Activated gamma-delta T cell treated with anti-CD3 and anti-CD28 coated beads, Interleukin-2, amount 50 U/mL, for 16 hours (primary cell): ENCODE results near the gene STARD8.
"Not testable (repeated sequence)": the region's sequence is repeated elsewhere in the genome, so short reads cannot be mapped to it uniquely, and the experiment has no call there.

ENCODE experiments used
- DNase-seq: peaks from one replicate; pipeline ENCODE4 v3.0.0-alpha.2; 2020; ENCODE audit warnings: low read depth

STARD8 gene

DNA sequence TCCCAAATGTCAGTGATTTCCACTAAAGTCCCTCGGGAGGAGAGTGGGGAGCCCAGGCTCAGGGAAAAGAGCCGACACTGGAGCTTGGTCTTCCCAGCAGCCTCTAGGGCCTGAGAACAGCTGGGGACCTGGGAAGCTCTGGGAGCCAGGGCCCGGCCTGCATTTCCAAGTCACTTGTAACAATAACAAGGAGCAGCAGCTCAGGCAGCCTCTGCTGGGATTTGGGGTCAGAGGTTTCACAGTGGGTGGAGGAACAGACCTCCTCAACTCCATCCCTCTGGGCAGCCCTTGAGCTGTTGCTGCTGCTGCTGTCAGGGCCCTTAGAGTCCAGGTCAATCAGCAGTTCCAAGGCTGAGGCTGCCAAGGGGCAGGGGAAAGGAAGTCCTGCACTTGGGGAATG lies 11.1 kb downstream of the STARD8 start:
- no peak for DNase-seq

DNA sequence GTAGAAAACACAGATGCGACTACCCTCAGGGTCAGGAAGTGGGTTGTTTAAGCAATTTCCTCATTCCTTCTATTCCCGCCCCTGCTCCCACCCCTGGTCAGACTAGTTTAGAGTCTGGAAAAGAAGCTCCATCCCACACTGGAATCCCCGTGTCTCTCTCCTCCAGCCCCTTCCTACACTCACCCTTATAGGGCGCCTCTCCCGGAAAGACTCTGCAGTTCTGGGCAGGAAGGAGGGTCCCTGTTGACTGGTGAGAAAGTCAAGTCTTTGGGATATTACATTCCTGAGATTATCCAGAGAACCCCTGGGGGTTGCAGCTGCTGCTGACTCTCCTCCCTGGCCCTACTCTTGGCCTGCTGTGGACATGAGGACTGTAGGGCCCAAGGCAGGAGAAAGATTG lies 11.9 kb downstream of the STARD8 start:
- DNase-seq, result no peak

DNA sequence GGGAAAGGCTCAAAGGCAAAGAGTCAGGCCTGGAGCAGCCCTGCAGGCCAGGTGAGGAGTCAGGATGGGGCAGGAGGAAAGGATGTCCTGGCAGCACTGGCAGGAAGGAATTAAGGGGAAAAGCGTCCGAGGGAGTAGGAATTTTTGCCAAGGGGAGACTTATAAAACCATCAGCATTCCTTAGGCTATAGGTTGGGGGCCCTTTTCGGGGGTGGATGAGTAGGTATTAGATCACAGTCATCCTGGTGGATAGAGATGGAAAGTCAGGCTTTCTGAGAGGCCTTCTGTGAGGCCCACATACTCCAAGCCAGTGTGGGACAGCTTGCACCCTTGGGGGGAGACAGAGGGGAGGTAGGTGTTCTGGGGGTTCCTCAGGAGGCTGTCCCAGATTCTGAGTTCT lies 12.3 kb downstream of the STARD8 start:
- no peak for DNase-seq

DNA sequence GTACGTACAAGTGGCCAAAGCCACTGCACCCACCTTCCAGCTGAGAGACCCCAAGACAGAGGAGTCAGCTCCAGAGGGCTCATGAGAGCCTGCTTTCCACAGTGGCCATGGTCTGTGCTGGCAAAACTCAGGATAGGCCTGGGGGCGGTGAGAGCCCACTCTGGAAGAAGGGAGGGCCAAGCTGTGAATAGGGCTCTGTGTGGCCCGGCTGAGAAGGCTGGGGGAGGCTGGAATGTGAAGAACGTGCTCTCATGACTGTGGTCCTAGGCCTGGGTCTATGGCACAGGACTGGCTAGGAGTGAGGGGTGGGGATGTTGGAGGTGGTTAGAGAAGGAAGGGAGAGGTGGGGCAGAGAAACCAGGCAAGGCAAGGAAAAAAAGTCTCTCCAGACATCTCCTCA lies 13.3 kb downstream of the STARD8 start:
- no peak for DNase-seq

DNA sequence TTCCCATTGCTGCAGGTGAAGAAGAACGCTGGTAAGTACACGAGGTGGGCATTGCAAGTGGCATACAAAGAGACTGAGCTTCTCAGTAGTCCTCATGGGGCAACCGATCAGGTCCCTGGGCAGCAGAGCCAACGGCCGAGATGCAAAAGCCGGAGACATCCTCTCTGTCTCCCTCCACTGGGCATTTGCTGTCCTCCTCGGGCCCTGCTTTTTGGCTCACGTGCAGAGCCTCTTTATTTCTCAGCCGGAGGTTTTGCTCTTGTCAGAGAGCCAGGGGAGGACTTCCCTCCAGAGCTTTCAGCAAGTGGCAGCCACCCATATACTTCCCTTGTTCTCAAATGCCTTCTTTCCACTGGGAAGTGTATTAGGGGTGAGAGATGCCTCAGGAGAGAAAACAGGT lies 18.0 kb downstream of the STARD8 start:
- DNase-seq, result no peak

DNA sequence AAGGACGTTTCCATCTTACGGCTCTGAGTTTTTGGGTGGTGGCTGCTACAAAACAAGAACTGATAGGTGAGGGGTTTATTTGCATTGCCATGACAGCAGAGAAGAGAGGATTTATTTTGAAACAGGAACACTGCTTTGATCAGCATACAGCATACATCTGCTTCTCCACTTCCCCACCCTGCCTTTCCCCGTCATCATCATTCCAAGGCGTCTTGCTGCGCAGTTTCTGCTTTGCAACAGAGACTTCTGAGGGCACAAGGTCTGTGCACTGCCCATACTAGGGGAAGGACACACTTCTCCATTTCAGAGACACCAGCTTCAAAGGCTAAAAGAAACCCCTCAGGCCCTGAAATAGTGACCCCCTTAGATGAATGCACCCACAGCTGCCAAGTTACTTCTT lies 19.1 kb downstream of the STARD8 start:
- DNase-seq, result no peak

DNA sequence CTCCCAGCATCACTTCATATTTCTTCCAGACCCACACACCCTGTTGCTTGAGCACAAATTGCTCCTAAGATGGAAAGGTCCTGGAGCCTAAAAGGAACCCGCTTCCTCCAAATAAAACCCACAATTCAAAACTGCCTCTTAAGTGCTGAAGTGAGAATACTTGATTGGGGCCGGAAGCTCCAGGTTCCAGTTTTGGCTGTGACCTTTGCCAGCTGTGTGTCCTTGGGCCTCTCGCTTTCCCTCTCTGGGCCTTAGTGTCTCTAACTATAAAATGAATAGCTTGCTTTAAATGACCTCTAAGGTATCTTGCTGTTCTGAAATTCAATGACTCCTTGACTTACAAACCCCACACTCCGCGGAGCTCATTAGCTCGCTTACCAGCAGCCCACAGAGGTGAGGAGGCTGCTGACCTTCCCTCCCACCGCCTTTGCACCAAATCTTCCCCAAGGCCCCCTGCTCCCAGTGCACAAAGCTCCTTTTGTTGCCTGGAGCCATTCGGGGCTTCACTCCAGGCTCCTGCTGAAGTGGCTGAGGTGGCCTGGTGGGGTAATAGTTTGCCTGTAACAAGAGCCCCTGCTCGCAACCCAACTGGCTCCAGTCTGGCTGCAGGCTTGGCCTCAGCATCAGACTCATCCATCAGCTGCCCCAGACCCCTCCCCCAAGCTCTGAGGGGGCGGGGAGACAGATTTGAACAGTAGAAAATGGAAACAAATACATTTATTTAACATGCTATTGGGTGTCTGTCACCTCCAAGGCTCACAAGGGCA lies 21.8 kb downstream of the STARD8 start:
- no peak for DNase-seq

DNA sequence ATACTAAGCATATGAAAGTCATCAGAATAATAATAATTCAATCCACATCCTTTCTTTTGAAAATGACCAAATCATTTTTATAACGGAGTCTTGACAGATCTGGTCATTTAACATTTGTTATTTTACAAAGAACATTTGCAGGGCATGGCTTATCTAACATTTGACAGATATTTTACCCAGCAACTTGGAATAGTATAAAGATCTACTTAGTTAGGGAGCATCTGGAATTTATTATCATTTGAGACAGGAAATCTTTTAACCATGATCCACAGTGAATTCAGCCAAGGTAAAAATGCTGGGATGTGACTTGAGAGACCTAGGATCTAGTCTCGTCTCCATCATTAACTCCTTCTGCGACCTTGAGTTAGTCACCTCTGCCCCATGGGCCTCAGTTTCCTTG lies 22.4 kb downstream of the STARD8 start:
- no peak for DNase-seq

DNA sequence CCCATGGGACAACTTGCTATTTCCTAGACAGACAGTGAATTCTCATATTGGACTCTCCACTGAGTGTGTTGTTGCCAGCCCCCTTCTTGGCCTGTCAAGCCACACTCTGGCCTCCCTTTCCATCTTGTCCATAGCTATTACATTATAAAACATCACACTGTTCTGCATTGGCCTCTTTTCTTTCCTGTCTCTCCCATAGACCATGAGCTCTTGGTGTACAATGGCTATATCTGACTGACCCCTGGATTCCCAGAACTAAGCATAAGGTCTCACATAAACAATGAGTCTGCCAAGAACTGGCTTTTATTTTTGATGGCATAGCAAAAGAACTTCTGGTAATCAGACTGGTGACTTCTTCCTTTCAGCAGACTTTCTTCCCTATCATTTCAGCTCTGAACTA lies 23.8 kb downstream of the STARD8 start:
- DNase-seq, result no peak

DNA sequence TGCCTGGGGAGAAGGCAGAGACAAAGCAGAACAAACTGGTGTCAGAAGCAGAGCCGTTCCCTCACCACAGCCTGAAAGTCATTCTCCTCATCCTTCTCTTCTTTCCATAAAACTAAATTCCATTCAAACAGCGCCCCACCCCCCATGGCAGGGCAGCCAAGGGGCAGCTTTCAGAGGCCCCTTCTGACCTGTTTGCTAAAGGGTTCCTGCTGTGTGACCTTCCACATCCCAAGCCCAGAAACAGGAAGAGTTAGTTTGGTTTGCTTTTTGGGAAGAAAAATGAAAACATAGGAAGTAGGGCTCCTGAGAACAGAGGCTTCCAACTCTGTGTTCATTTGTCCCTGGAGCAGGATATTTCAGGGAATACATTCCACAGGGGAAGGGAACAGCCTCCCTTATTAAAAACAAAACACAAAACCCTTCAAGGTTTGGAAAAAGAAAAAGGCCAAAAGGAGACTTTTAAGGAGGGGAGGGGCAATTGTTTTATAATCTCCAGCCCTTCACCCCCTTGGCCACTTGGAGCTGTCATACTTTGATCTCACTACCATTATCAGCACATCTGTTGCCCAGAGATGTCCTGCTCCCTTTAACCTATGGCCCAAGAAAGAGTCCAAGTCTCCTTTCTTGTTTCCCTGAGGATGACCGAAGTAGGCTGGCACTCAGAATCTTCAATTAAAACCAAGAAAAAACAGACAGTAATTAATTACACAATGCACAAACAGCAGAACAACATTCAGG lies 25.3 kb downstream of the STARD8 start:
- DNase-seq, result no peak

DNA sequence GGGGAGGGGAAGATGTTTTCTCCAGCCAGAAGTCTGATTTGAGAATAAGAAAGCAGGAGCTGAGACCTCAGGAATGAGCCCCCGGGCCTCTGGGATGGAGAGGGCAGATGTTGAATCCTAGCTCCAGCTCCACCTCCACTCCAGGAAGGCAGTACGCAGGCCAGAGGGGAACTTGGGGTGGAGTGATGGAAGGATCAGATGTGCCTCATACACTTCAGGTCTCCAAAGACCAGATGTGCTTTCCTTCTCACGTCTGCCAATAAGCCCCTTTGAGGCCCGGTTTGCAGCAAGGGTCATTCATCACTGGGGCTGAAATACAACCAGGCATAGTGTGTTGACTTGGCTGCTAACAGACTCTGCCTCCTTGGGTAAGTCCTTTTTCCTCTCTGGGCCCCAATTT lies 28.1 kb downstream of the STARD8 start:
- DNase-seq, result no peak

DNA sequence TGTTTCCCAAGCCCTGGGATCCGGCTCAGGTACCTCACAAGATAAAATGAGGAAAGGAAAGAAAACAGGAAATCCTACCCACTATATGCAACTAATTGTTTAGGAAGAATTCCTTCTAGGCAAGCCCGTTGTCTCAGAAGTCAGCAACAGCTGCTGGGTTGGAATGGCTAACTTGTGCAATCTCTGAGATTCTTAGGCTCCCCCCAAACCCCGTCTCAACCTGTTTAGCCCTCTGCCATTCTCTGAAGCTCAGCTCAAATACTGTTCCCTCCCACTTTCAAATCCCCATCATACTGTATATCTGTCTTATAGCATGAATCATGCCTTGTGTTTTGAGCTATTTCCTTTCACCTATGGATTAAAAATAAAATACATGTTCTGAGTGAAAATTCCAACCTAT lies 28.9 kb downstream of the STARD8 start:
- no peak for DNase-seq

DNA sequence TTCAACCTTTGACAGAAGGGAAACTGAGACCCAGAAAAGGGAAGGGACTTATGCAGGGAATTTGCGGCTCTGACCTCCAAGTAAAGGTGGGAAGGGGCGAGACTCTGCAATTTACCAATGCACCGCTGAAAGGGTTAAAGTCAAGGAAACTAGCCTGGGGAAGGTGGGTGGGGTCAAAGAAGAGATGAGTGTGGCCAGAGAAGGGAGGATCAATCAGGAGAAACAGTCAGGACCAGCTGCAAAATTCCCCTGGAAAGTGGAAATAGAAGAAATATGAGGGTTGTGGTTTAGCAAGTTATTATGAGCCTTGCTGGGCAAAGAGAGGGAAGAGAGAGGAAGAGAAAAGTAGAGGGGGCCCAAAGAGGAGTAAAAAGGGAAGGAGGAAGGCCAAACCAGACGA lies 30.5 kb downstream of the STARD8 start:
- DNase-seq, result no peak

DNA sequence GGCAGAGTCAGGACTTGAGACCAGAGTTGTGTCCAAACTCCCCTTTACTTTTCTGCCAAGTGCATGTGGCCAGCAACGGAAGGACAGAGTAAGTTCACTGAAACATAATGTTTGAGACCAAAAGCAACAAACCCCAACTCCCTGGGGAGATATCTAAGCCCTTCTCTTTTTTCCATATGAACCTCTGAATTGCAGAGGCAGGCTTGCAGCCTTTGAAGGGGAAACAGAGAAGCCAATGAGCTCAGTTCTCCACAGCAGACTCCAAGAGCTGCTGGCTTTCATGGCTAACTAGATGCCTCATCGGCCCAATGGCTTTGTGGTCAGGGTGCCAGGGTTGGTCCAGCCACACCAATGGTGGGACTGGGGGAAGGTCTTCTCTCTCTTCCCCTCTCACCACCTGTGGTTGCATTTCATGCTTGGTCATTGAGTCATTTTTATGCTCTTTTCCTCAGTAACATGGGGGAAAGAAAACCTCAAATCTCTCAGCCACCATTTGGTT lies 34.0 kb downstream of the STARD8 start:
- no peak for DNase-seq

DNA sequence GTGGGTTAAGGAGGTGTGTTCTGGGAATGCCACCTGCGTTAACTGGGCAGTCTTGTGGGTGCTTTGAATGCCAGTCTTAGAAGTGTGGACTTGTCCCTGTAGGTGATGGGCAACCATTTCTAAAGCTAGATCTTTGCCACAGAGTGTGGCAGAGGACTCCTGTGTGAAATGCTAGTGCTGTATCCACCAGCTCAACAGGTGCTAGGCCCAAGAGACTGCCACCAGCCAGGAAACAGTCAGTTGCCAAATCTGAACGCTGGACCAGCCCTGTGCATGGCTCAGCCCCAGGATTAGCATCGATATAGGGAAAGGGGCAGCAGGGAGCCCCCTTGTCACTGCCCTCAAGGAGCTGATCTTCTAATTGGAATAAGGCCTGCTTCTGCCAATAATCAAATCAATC lies 35.3 kb downstream of the STARD8 start:
- DNase-seq, result no peak

DNA sequence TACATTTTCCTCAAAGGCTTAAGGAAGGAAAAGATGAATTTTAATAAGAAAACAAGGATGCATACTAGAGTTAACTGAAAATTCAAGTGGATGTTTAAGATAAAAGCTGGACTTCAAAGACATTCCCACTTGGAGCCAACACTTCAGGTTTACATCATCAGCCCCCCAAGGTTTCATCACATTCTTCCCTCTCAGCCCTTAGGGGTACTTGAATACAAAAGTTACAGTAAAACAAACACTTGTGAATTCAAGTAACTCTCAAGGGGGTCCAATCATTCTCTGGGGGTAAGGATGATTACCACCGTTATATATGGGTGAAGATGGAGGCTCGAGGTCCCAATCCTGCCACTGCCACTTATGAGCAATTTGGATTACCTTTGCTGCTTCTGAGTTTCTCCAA lies 36.1 kb downstream of the STARD8 start:
- no peak for DNase-seq

DNA sequence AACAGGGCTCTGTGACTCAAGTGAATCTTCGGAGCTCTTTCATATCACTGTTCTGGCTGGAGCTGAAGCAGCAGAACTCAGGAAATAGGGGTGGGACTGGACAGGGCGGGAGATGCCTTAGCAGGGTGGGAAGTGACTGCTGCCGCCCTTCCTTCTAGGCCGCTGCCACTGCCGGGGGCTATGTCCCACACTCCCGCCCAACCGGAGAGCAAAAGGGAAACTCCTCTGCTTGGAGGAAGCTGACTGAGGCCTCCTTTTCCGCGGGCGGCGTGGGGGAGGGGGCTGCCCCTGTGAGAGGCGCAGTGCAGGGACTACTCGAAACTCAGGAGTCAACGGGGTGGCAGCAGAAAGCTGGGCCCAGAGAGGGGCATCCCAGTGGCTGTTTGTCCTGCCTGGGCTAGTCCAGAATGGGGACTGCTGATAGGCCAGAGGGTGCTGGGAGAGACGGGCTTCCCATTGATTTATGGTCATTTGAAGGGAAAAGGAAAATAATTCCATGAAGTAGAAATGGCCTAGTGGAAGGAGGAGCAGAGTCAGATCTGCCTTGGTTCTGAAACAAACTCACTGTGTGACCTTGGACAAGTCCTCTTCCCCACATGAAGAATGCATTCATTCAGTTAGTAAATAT lies 36.9 kb downstream of the STARD8 start:
- DNase-seq, result no peak

DNA sequence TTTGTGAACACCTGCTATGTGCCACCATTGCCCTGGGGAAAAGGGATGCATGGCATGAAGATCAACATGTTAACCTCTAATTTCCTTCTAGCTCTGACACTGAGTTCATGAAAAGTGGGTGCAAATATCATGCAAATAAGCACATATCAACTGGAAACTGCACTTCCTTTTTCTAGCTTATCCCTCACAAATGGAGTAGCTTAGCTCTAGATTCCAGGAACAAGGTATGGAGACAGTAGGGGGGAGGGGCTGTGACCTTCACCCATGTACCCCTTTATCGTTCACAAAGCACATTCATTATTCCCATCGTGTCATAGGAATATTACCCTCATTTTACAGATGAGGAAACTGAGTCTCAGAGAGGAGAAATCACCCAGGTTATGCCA lies 37.4 kb downstream of the STARD8 start:
- no peak for DNase-seq

DNA sequence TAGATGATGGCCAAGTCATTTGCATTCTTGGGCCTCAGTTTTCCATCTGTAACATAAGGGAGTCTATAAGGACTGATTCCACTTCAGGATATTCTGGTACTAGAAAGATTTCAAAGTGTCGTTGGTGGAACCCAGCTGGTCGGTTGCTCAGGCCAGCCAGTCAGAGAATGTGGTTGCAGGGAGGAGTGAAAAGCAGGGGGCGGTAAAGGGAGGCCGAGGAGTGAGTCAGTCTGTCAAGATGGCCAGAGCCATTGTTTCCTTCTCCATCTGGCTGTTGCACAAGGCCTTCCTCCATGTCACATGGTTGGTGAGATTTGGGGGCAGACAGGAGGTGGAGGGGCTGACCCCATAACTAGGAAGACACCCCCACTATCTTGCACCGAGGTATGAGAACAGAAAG lies 38.2 kb downstream of the STARD8 start:
- no peak for DNase-seq

DNA sequence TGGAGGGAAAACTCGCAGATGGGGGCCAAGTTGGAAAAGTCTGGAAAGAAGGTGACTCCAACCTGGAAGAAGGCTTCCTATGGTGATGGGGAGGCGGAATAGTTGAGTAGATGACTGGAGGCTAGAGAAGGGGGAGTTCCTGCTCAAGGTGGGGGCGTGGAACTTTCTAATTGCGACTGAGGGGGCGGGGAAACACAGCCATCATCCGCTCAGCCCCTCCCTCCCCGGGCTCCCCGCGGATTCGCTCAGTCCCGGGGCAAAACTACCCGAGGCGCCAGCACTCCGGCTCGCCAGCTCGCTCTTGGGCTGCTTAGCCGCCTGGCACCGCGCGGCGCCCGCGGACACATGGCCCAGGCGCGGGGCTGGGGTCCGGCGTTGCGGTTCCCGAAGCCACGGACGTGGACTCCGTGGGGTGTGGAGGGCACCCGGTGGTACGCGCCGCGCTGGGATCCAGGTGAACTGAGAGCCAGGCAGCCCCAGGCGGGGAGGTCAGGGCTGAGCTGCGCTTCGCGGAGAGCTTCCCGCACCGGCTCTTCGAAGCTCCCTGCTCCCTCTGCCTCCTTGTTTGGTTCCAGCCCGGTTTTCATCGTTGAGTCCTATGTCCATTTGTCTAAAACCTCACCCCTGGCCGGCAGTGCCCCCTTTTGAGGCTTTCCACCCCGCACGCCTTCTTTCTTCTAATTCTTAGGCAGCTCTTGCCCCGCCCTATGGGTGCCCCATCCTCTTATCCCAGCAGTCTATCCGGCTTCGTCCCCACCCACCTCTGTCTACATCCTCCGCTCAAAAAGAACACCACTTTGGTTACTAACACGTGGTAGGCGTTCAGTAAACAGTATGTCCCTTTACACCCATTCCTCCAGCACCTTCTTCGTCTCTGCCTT lies 38.9 kb downstream of the STARD8 start:
- DNase-seq, result no peak

DNA sequence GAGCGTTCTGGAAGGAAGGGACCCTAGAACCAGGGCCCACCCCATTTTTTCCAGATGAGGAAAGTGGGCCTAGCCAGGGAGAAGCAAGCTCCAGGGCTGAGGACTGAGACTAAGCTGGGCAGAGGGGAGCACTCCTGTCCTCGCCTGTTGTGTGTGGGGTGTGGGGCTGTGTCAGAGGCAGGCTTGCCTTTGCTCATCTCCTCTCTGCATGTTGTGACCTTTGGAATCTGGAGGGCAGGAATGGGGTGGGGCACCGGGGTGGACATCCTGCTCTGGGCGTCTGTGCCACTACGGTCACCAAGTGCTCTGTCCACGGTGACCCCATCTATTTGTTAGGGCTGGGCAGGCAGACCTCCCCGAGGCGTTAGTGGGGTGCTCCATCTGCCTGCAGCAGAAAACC lies 41.5 kb downstream of the STARD8 start:
- DNase-seq, result not testable (repeated sequence)

DNA sequence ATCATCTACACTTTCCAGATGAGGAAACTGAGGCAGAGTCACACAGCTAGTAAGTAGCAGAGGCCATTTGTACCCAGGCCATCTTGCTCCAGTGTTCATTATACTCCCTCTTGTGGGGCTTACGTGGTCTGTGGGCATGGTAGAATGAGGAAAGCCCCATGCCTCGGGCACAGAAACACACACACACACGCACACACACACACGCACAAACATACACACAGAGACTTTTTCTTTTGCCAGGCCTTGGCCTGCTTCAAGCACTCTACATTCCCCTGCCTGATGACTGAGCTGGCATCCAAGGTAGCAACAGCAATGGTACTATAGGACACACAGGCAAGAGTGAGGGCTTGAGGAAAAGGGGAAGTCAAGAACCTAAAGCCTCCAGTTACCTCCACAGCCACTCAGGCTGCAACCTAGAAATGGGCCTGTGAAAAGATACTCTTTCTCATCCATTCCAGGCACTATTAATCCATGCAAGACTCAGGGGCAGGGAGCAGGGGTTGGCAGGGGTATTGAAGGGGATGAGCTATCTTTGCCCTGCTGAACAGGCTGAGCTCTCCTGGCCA lies 43.6 kb downstream of the STARD8 start:
- no peak for DNase-seq
